GM21528 (cell line): ENCODE results near the gene KCNJ18.
"Not testable (repeated sequence)": the region's sequence is repeated elsewhere in the genome, so short reads cannot be mapped to it uniquely, and the experiment has no call there.

Experiments
- ATAC-seq: cut with Tn5 transposase; IDR thresholded peaks from one replicate; pipeline ENCODE4 v1.9.1; 2021; ENCODE audit warnings: mild to moderate bottlenecking, moderate library complexity; ENCODE audit not compliant: unreplicated experiment, low FRiP score

KCNJ18 gene

GRCh38 chr17:21702029-21702428, 9.7 kb downstream of the KCNJ18 start:
- not testable (repeated sequence) for ATAC-seq

DNA sequence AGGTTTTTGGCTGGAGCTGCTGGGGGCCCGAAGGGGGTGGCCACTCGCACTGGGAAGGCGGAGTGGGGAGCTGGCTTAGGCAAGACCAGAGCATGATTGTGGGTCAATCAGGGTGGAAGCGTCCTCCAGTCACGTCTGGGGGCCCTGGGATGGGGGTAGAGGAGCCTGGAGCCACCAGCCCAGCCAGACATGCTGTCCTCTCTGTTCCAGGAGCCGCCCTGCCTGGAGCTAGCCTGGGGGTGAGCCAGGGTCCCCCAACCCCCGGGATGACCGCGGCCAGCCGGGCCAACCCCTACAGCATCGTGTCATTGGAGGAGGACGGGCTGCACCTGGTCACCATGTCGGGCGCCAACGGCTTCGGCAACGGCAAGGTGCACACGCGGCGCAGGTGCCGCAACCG, 10.2 kb downstream of the KCNJ18 start:
- ATAC-seq = not testable (repeated sequence)

DNA sequence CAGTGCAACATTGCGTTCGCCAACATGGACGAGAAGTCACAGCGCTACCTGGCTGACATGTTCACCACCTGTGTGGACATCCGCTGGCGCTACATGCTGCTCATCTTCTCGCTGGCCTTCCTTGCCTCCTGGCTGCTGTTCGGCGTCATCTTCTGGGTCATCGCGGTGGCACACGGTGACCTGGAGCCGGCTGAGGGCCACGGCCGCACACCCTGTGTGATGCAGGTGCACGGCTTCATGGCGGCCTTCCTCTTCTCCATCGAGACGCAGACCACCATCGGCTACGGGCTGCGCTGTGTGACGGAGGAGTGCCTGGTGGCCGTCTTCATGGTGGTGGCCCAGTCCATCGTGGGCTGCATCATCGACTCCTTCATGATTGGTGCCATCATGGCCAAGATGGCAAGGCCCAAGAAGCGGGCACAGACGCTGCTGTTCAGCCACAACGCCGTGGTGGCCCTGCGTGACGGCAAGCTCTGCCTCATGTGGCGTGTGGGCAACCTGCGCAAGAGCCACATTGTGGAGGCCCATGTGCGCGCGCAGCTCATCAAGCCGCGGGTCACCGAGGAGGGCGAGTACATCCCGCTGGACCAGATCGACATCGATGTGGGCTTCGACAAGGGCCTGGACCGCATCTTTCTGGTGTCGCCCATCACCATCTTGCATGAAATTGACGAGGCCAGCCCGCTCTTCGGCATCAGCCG, 10.8 kb downstream of the KCNJ18 start:
- ATAC-seq = not testable (repeated sequence)

DNA sequence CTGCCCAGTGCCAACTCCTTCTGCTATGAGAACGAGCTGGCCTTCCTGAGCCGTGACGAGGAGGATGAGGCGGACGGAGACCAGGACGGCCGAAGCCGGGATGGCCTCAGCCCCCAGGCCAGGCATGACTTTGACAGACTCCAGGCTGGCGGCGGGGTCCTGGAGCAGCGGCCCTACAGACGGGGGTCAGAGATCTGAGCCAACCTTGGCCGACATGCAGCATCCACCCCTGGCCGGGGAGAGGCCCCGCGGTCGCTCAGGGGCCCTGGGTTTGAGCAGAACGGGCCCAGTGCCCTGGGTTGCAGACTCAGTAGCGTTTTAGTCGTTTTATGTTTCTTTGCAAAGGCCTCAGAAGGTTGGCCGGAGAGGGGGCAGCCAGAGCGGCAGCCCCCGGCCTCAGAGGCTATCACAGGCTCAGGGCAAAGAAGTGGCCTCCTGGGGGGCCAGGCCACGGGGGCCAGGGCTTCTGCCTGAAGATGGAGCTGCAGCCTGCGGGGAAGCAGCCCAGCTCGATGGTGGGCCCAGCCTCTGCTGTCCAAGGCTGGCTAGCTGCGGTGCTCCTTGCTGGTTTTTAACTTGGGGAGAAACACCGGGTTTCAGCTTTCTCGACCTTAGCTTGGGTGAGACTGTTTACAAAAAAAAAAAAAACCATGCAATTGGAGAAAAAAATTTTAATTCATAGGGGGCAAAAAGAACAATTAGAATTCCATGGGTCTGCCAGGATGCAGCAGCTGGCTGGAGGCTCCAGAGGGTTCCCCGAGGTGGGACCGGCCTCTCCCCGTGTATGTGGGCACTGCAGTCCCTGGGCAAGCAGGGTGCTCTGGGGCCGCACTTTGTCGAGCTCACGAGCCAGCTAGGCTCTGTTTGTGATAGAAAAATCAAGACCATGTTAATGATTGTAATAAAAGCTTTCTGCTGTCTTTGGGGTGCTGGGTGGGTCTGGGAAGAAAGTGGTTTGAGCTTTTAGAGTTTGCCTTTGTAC, 11.9 kb downstream of the KCNJ18 start:
- ATAC-seq = not testable (repeated sequence)

GRCh38 chr17:21705021-21705601, 12.8 kb downstream of the KCNJ18 start:
- ATAC-seq = no peak

- ATAC-seq = not testable (repeated sequence)
These were observed 13.4 kb downstream of the KCNJ18 start for GRCh38 chr17:21705746-21706145.

- not testable (repeated sequence) for ATAC-seq
These were observed 14.2 kb downstream of the KCNJ18 start for GRCh38 chr17:21706546-21706945.

GRCh38 chr17:21707131-21707530, 14.8 kb downstream of the KCNJ18 start:
- not testable (repeated sequence) for ATAC-seq

DNA sequence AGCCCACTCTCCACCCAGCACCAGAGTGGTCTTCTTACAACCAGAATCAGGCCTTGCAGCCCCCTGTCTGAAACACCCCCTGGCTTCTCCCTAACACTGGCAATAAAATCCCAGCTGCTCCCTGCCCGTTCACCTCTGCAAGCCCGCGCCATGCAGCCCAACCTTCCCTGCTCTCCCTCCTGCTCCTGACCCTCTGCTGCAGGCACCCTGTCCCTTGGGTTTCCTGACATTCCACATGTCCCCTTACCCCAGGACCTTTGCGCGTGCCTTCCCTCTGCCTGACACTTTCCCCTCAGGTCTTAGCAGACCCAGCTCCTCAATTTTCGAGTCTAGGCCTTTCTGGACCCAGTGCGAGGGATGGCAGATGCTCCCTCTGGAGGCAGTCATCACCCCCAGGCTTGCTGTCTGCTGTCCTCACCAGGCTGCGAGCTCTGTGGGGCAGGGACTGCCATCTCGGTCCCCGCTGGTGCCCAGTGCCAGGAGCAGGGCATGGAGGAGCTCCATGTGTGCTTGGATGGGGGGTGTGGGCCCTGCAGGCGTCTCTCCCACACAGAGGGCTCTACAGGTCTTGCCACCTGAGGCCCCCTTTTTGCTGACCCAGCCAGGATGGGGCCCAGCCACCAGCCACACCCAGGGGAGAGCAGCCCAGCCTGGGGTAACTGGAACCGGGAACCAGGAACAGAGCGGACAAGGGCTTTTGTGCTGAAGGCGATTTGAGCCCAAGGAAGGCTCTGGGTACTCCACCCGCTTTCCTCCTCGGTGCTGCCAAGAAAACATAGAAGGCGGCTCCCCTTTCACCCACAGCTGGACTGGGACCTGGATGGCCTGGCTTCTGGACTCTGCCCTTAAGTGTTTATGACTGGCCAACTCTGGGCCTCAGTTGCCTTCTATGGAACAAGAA, 15.6 kb downstream of the KCNJ18 start:
- not testable (repeated sequence) for ATAC-seq

DNA sequence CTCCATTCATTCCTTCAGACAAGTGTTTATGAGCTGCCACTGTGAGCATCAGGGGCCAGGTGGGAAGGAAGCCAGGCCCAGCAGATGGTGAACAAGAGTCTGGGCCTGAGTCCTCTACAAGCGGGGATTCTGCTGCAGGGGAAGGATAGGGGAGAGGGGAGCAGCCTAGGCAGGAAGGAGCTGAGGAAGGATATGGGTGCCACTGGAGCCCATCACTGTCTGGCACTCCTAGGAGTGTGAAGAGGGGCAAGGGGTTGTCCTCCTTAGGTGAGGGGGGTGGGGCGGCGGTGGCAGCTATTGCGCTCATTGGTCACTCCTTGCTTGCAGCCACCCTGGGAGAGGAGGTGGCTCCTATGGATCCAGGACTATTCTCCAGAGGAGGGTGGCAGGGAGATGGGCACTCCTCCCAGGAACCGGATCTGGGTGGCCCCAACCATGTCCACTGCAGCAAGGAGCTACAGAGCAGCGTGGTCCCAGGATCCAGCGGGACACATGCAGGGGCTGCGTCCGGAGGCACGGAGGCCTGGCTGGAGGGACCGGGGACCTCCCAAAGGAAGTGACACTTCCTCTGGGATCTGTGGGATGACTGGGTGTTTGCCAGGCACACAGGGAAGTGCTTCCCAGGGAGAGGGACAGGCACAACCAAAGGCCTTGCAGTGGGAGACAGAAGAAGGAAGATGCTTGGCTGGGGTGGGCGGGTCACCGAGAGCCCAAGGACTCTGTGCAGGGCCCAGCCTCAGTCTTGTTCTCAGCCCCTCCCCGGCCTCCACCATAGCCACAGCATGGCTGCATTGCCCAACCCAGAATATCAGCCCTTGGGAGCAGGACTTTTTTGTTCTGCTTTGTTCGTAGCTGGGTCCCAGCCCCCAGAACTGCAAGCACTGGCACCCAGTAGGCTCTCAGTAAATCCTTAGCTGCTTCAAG, 16.6 kb downstream of the KCNJ18 start:
- ATAC-seq = not testable (repeated sequence)

GRCh38 chr17:21709994-21710393, 17.7 kb downstream of the KCNJ18 start:
- ATAC-seq = not testable (repeated sequence)

GRCh38 chr17:21710486-21710885, 18.2 kb downstream of the KCNJ18 start:
- not testable (repeated sequence) for ATAC-seq

DNA sequence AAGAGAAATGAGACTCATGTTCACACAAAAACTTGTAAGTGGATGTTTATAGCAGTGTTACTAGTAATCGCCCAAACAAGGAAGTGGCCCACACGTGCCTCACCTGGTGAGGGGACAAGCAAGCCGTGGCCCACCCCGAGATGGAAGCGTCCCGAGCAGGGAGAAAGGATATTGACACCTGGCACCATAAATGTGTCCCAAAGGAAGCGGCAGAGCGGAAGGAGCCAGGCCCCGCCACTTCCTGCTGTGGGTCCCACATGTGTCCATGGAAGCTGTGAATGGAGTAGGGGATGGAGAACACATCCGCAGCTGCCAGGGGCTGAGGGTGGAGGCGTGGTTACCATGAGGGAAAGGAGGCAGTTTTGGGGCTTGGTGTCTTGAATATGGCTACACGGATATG, 18.9 kb downstream of the KCNJ18 start:
- ATAC-seq = no peak

DNA sequence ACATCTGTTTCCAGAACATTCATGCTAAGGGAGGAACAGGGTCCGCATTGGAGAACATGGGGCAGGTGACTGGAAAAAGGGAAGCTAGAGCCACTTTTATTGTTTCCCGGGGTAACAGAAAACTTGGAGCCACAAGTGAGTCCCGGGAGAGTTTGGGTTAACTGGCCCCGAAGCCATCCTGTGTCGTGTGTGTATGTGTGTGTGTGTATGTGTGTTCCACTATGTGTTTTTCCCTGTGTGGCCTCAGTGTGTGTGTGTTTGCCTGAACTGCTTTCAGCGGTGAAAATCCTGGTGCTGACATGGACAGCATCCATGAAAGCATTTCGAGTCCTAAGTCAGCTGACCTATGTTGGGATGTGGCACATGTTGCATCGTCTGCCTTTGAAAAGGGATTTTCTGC, 20.7 kb downstream of the KCNJ18 start:
- not testable (repeated sequence) for ATAC-seq

- ATAC-seq = not testable (repeated sequence)
These were observed 21.3 kb downstream of the KCNJ18 start for GRCh38 chr17:21713631-21714030.

DNA sequence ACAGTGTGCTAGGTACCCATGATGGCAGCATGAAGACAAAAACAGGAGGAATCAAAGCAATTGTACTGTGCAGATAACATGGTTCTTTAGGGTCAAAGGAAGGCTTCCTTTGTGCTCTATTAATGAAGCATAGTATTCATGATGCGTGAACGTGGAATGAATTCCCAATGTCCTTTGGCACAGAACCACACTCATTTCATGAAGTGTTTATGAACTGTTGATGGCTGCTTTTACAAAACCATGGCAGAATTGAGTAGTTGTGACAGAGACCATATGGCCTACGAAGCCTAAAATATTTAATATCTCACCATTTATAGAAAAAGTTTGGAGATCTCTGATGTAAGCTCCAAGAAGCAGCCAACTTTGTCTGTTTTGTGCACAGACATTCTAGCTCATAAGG, 22.4 kb downstream of the KCNJ18 start:
- not testable (repeated sequence) for ATAC-seq

DNA sequence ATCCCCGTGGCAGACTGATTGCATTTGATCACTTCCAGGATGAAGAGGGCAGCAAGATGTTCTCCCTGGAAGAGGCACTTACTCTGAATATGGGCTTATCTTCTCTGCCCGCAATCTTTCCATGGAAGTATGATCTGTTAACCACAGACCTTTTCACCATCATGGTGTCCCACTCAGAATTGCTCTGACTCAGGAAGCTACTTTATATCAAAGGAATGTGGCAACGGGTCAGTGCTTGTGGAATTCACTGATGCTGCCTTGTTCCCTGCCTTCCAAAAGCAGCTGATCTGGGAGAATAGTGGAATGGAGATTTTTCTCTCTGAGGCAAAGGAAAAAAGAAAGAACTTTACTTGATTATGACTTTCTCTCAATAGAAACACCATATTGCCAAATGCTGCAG, 23.6 kb downstream of the KCNJ18 start:
- not testable (repeated sequence) for ATAC-seq

GRCh38 chr17:21718971-21719370, 26.6 kb downstream of the KCNJ18 start:
- ATAC-seq = not testable (repeated sequence)
